ENCODE measurements around the gene ARTN. TPM values are rescaled to one million over a fixed set of nuclear protein-coding genes. Genes with fewer than 3 reads are reported as not detected.
A peak's percentile ranks its signal among the peaks of the same experiment; 100 is the strongest.

ARTN gene
- total RNA-seq, 1 donor from 2014 or later, result 0.89 TPM

- Mint-ChIP-seq H3K27me3 (ENCODE audit: low read depth) (no peaks in the 10 kb centered on the region), H3K9me3 (no peaks in the 10 kb centered on the region), H3K4me1 (peaks cover 20% of the 10 kb centered on the region), H3K36me3 (ENCODE audit: low read depth) (peaks cover 8% of the 10 kb centered on the region), H3K4me3 (no peak overlapping the region), H3K27ac (ENCODE audit: unreplicated experiment) (no peak overlapping the region)
- no peak for TF ChIP-seq CTCF (conservative IDR thresholded peaks at IDR 0.05)
- DNase-seq (ENCODE audit: low read depth, low spot score), result no peak
Measured at GRCh38 chr1:43984855-43985254, 51.3 kb downstream of the ARTN start.

DNA sequence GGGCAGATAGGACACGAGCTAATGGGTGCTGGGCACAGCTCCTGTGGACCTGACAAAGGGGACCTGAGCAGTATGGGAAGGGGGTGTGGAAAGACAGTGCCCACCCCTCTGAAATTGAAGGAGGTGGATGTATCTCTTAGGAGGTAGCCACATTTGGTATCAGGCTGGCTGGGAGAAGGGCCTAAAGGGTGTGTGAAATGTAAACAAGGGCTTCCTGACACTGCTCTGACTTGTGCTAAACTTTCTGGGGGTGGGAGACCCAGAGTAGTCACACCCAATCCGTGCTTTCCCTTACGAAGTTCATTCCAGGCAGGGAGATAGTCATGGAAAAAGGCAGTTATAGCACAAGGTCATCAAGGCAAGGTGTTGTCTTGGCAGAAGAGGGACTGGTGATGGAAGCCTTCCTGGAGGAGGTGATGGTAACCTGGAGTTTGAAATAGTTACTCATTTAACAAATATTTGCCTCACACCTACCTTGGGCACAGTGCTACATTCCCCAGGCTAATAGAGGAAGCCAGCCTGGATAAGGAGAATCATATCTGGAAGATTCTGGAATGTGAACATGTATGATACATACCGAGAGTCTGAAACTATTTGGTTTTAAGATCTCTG is 52.5 kb downstream of the ARTN start:
- Mint-ChIP-seq H3K36me3 (ENCODE audit: low read depth) (peaks cover 4% of the 10 kb centered on the region), H3K4me1 (peaks cover 11% of the 10 kb centered on the region), H3K27ac (ENCODE audit: unreplicated experiment) (no peak overlapping the region), H3K4me3 (peak overlapping the region; percentile 31), H3K27me3 (ENCODE audit: low read depth) (no peaks in the 10 kb centered on the region), H3K9me3 (no peaks in the 10 kb centered on the region)
- no peak for TF ChIP-seq CTCF (conservative IDR thresholded peaks at IDR 0.05)
- no peak for DNase-seq (ENCODE audit: low read depth, low spot score)

- Mint-ChIP-seq H3K4me3 (peak overlapping the region; percentile 19), H3K36me3 (ENCODE audit: low read depth) (peaks cover 4% of the 10 kb centered on the region), H3K9me3 (no peaks in the 10 kb centered on the region), H3K27ac (ENCODE audit: unreplicated experiment) (no peak overlapping the region), H3K4me1 (peaks cover 16% of the 10 kb centered on the region), H3K27me3 (ENCODE audit: low read depth) (no peaks in the 10 kb centered on the region)
- TF ChIP-seq CTCF (conservative IDR thresholded peaks at IDR 0.05), result no peak
- no peak for DNase-seq (ENCODE audit: low read depth, low spot score)
Measured at GRCh38 chr1:43986712-43987111, 53.1 kb downstream of the ARTN start.

Other genes with a start within 250 kb of the ARTN start
- 34.8 and 37.4 TPM in 2 replicates for gene ST3GAL3, start 226.3 kb upstream of the ARTN start, total RNA-seq
- gene IPO13, start 13.1 kb downstream of the ARTN start, total RNA-seq, result 37.7 and 44.1 TPM in 2 replicates
- 32.7 and 34.4 TPM in 2 replicates for gene DPH2, start 36.2 kb downstream of the ARTN start, total RNA-seq
- gene ATP6V0B, start 41.2 kb downstream of the ARTN start, total RNA-seq, result 125 and 129 TPM in 2 replicates
- 88.7 and 91.8 TPM in 2 replicates for gene B4GALT2, start 45.4 kb downstream of the ARTN start, total RNA-seq
- 4.9 and 5.5 TPM in 2 replicates for gene CCDC24, start 57.8 kb downstream of the ARTN start, total RNA-seq
- gene SLC6A9, start 97.7 kb downstream of the ARTN start, total RNA-seq, result 20.9 and 22.8 TPM in 2 replicates
- 0.34 TPM in 1 of 2 replicates, not detected in the other for gene KLF17, start 185.0 kb downstream of the ARTN start, total RNA-seq
- not detected in 2 replicates for gene KLF18, start 207.8 kb downstream of the ARTN start, total RNA-seq

All from neural crest cell (in vitro differentiated cells).